HL-60/S4 (cell line): ENCODE results near the gene ABCB10.
"Not testable (repeated sequence)": the region's sequence is repeated elsewhere in the genome, so short reads cannot be mapped to it uniquely, and the experiment has no call there.

ENCODE experiments used
- in situ Hi-C: fragments of 300-500 bp; cut with MboI; formaldehyde crosslinking; loops from 2 replicates; pipeline ENCODE4 v1.14.3; 2022; ENCODE audit warnings: low sequenced_read_pairs

The ABCB10 gene

GRCh38 chr1:229574679-229575442, 16.4 kb upstream of the ABCB10 start:
- in situ Hi-C loops, result no loop called here

GRCh38 chr1:229572286-229572685, 13.8 kb upstream of the ABCB10 start:
- in situ Hi-C loops, result no loop called here

- in situ Hi-C loops, result no loop called here
Measured at GRCh38 chr1:229570891-229571516, 12.5 kb upstream of the ABCB10 start.

- in situ Hi-C loops, result no loop called here
Measured at GRCh38 chr1:229570305-229570704, 11.8 kb upstream of the ABCB10 start.

GRCh38 chr1:229567109-229567868, 8.8 kb upstream of the ABCB10 start:
- in situ Hi-C loops, result no loop called here

- in situ Hi-C loops, result no loop called here
Measured at GRCh38 chr1:229563701-229564100, 5.2 kb upstream of the ABCB10 start.

GRCh38 chr1:229563241-229563640, 4.7 kb upstream of the ABCB10 start:
- in situ Hi-C loops, result no loop called here

- in situ Hi-C loops, result no loop called here
Measured at GRCh38 chr1:229562686-229563085, 4.2 kb upstream of the ABCB10 start.

- in situ Hi-C loops, result no loop called here
Measured at GRCh38 chr1:229561141-229561540, 2.6 kb upstream of the ABCB10 start.

- in situ Hi-C loops, result not testable (repeated sequence)
Measured at GRCh38 chr1:229560124-229560523, 1.6 kb upstream of the ABCB10 start.

GRCh38 chr1:229559336-229559801, 862 bp upstream of the ABCB10 start:
- in situ Hi-C loops, result not testable (repeated sequence)

GRCh38 chr1:229557913-229558414, 543 bp downstream of the ABCB10 start:
- in situ Hi-C loops, result no loop called here

- in situ Hi-C loops, result no loop called here
Measured at GRCh38 chr1:229557200-229557850, 1.2 kb downstream of the ABCB10 start.

GRCh38 chr1:229554886-229555621, 3.5 kb downstream of the ABCB10 start:
- in situ Hi-C loops, result no loop called here

GRCh38 chr1:229553621-229554130, 4.8 kb downstream of the ABCB10 start:
- in situ Hi-C loops, result no loop called here

- in situ Hi-C loops, result no loop called here
Measured at GRCh38 chr1:229552732-229553131, 5.8 kb downstream of the ABCB10 start.

- in situ Hi-C loops, result no loop called here
Measured at GRCh38 chr1:229550812-229551567, 7.5 kb downstream of the ABCB10 start.

GRCh38 chr1:229547542-229547941, 11.0 kb downstream of the ABCB10 start:
- in situ Hi-C loops, result no loop called here

- in situ Hi-C loops, result no loop called here
Measured at GRCh38 chr1:229544587-229544986, 13.9 kb downstream of the ABCB10 start.
